Cardiac muscle cell (in vitro differentiated cells and primary cell): ENCODE data around the gene FAM185A. TPM values are rescaled to one million over a fixed set of nuclear protein-coding genes. Genes with fewer than 3 reads are reported as not detected.
"Not testable (repeated sequence)": the region's sequence is repeated elsewhere in the genome, so short reads cannot be mapped to it uniquely, and the experiment has no call there.

ENCODE experiments used
- DNase-seq, 2 donors: peaks; one replicate each; pipeline versions ENCODE4 v3.0.0 to v3.0.0-alpha.2; 2010 to 2017; ENCODE audit warnings: low read depth in 1 of 2, low spot score in 1 of 2
- H3K27ac ChIP-seq: fragments of 200-600 bp; sonication (generic); 2 replicates; pipeline ENCODE4 v1.5.1; 2016
- H3K27me3 ChIP-seq: fragments of 200-600 bp; sonication (generic); 2 replicates; pipeline ENCODE4 v1.6.0; 2016; ENCODE audit warnings: control low read depth
- H3K36me3 ChIP-seq: fragments of 200-600 bp; sonication (generic); 2 replicates; pipeline ENCODE4 v1.5.1; 2016; ENCODE audit warnings: control low read depth
- H3K4me1 ChIP-seq: fragments of 200-600 bp; sonication (generic); 2 replicates; pipeline ENCODE4 v1.8.1; 2017; ENCODE audit warnings: low read depth, mild to moderate bottlenecking, mixed run types
- H3K4me3 ChIP-seq: fragments of 200-600 bp; sonication (generic); 2 replicates; pipeline ENCODE4 v1.5.1; 2016; ENCODE audit warnings: mild to moderate bottlenecking
- H3K9me3 ChIP-seq: fragments of 200-600 bp; sonication (generic); 2 replicates; pipeline ENCODE4 v1.5.1; 2017; ENCODE audit warnings: low read depth, mild to moderate bottlenecking, control low read depth
- polyA plus RNA-seq: library from polyadenylated mRNA; unstranded; fragments of >200 nt; fragmentation: Nextera tagmentation; extraction: Ambion mirVana; gene quantifications from 2 replicates; pipeline ENCODE4 v1.2.1, GENCODE V29; 2016
- total RNA-seq: library from RNA; depleted of rRNA; stranded (reverse); fragments of >200 nt; gene quantifications from 2 replicates; pipeline ENCODE4 v1.2.3, GENCODE V29; 2016
- TF ChIP-seq, protein P1 (sequence below): IDR thresholded peaks from 2 replicates; pipeline ENCODE4 v1.5.1; 2012; ENCODE audit warnings: low read depth, mild to moderate bottlenecking, low read length

FAM185A gene
- total and polyA plus RNA-seq, 2 experiments from 2014 or later = 10.5 to 32.4 TPM

DNA sequence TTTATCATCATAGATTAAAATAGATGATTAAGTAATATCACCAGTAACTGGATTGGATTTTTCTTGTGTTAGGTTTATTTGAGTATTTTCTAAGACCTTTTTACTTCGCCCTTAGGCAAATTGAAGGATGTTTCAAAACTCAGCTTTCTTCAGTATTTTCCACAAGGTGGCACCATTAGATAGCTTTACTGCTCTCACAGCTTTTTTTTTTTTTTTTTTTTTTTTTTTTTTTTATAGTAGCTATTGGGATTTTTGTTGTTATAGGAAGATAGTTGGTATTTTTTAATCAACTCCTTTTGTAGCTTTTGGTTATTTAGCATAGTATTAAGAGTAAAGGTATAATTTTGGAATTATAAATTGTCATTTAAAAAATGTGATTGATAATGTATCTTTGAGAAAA, 9.4 kb downstream of the FAM185A start:
- H3K9me3 ChIP-seq, H3K4me1 ChIP-seq, H3K27me3 ChIP-seq, H3K36me3 ChIP-seq, H3K4me3 ChIP-seq, H3K27ac ChIP-seq: not testable (repeated sequence)
- TF ChIP-seq, protein P1, sequence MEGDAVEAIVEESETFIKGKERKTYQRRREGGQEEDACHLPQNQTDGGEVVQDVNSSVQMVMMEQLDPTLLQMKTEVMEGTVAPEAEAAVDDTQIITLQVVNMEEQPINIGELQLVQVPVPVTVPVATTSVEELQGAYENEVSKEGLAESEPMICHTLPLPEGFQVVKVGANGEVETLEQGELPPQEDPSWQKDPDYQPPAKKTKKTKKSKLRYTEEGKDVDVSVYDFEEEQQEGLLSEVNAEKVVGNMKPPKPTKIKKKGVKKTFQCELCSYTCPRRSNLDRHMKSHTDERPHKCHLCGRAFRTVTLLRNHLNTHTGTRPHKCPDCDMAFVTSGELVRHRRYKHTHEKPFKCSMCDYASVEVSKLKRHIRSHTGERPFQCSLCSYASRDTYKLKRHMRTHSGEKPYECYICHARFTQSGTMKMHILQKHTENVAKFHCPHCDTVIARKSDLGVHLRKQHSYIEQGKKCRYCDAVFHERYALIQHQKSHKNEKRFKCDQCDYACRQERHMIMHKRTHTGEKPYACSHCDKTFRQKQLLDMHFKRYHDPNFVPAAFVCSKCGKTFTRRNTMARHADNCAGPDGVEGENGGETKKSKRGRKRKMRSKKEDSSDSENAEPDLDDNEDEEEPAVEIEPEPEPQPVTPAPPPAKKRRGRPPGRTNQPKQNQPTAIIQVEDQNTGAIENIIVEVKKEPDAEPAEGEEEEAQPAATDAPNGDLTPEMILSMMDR = peak; percentile 14
- DNase-seq = peak in 1 of 2 donors; percentile 29

DNA sequence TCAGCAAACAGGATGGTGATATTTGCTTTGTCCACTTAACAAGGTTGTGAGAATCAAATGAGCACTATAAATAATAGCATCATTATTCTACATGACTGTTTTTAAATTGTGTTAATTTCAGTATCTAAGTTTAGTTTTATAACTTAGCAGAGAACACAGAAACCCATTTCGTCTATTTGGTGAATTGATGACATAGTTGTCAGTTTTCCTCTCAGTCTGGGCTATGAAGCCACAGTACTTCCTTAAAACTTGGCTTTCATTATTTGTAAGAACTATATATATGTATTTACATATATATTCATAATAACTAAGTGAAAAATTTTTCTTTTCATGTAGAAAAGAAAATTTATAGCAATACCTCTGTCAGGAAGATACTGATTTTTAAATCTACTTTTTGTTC, 11.1 kb downstream of the FAM185A start:
- not testable (repeated sequence) for DNase-seq, H3K4me3 ChIP-seq, H3K9me3 ChIP-seq, H3K27me3 ChIP-seq, H3K27ac ChIP-seq, H3K36me3 ChIP-seq, H3K4me1 ChIP-seq

DNA sequence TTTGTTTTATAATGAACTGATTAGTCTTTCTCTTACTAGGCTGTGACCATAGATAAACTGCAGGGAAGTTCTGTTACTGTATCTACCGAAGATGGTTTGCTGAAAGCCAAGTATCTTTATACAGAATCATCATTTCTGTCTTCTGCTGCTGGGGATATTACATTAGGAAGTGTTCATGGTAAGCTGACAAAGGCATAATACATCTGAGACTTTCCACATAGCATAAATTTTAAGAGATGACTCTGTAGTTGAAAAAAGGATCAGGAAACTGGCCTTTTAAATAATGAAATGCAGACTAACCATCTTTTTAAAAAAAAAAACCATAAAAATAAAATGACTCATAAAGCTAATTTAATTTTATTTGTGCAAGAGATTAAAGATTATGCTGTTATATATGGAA, 12.4 kb downstream of the FAM185A start:
- H3K9me3 ChIP-seq = not testable (repeated sequence)

DNA sequence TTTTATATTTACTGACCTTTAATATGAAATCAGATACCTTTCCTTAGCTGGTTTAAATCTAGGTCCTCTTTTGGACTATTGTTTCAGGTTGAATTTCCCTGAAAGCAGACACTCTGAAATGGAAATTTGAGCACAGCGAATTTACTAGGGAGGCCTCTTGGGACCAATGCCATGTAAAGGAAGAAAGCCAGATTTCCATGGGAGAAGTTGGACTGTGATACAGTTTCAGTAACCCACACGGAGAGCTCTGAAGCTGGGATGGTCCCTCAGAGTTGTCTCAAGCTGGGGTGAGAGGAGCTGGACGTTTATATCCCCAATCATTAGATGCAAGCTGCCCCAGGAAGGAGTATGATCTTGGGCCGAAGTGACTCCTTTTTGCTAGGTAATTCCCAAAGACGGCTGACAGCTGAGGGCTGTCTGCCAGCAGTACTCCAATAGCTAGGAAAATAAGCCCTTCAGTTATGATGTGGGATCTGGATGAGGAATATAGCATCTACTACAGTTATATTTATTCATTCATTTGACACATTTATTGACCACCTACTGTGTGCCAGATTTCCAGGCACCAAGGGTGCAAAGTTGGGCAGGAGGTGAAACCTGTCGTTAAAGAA, 14.6 kb downstream of the FAM185A start:
- H3K9me3 ChIP-seq, H3K27ac ChIP-seq, H3K4me1 ChIP-seq, H3K27me3 ChIP-seq, H3K36me3 ChIP-seq, DNase-seq, H3K4me3 ChIP-seq: not testable (repeated sequence)

More for the DNA sequence above, 12.4 kb downstream of the FAM185A start:
- H3K4me1 ChIP-seq, H3K4me3 ChIP-seq, DNase-seq, H3K27ac ChIP-seq, H3K36me3 ChIP-seq, H3K27me3 ChIP-seq: not testable (repeated sequence)

DNA sequence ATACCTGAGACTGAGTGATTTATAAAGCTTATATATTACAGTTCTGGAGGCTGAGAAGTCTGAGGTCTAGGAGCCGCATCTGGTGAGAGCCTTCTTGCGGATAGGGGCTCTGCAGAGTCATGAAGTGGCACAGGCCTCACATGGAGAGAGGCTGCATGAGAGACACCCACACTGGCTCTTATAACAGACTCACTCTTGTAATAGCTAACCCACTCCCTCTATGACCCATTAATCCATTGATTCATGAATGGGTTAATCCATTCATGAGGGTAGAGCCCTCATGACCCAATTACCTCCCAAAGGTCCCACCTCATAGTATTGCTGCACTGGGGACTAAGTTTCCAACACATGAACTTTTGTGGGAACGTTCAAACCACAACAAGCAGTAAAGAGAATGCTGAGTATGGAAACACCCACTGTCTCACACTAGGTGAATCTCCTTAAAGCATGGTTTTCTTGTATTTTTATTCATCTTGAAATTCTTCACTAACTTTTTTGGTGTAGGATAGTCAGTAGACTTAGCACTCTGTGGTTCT, 20.9 kb downstream of the FAM185A start:
- not testable (repeated sequence) for H3K27ac ChIP-seq, H3K4me3 ChIP-seq, DNase-seq, H3K27me3 ChIP-seq, H3K9me3 ChIP-seq, H3K36me3 ChIP-seq, H3K4me1 ChIP-seq

DNA sequence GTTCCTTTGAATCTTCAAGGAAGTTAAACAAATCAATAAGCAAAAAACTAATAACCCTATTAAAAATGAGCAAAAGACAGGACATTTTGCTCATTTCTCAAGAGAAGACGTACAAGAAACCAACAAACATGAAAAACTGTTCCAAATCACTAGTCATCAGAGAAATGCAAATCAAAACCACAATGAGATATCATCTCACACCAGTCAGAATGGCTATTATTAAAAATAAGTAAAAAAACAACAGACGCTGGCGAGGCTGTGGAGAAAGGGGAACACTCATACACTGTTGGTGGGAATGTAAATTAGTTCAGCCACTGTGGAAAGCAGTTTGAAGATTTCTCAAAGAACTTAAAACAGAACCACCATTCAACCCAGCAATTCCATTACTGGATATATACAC, 21.7 kb downstream of the FAM185A start:
- not testable (repeated sequence) for H3K9me3 ChIP-seq

DNA sequence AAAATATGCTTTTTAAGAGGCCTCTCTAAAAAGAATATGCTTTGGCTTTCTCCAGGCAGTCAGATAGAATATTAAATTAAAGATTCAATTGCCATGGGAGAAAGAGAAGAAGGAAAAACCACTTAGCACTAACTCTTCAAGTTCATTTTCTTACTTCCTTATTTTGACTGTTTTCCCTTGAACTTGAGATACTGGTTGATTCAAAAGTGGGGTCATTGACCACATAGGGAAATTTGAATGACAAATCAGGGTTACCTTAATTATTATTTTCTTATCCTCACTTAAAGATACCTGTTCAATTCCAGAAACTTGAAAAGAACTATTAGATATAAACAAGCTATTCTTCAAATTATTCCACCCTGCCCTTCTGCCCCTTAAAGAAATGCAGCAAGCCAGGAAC, 27.4 kb downstream of the FAM185A start:
- H3K4me3 ChIP-seq, H3K9me3 ChIP-seq, H3K27ac ChIP-seq, H3K4me1 ChIP-seq, H3K27me3 ChIP-seq, DNase-seq, H3K36me3 ChIP-seq: not testable (repeated sequence)

More for the DNA sequence above, 21.7 kb downstream of the FAM185A start:
- not testable (repeated sequence) for H3K27me3 ChIP-seq, H3K27ac ChIP-seq, DNase-seq, H3K36me3 ChIP-seq, H3K4me3 ChIP-seq, H3K4me1 ChIP-seq

DNA sequence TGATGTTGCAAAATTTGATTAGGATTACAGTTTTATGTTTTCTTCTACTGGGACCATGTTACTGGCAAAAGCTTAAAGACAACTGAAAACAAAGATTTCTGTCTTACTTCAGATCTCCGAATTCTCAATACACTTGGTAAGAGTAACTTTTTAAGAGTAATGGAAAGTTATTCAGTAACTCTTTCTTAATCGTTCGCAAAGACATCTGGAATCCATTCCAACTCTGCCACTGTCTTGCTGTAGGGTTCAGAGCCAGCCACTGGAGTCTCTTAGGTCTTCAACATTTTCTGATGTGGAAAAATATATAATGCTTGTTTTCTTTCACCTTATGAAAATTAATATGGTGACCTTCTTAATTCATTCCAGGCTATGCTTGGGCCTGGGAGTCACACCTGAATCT, 29.9 kb downstream of the FAM185A start:
- not testable (repeated sequence) for H3K4me3 ChIP-seq, DNase-seq, H3K9me3 ChIP-seq, H3K4me1 ChIP-seq, H3K36me3 ChIP-seq, H3K27ac ChIP-seq, H3K27me3 ChIP-seq

DNA sequence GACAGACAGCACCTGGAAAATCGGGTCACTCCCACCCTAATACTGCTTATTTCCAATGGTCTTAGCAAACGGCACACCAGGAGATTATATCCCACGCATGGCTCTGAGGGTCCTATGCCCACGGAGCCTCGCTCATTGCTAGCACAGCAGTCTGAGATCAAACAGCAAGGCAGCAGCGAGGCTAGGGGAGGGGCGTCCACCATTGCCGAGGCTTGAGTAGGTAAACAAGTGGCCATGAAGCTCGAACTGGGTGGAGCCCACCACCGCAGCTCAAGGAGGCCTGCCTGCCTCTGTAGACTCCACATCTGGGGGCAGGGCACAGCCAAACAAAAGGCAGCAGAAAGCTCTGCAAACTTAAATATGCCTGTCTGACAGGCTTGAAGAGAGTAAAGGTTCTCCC, 32.1 kb downstream of the FAM185A start:
- H3K4me1 ChIP-seq, H3K27ac ChIP-seq, H3K36me3 ChIP-seq, DNase-seq, H3K27me3 ChIP-seq, H3K4me3 ChIP-seq, H3K9me3 ChIP-seq: not testable (repeated sequence)

DNA sequence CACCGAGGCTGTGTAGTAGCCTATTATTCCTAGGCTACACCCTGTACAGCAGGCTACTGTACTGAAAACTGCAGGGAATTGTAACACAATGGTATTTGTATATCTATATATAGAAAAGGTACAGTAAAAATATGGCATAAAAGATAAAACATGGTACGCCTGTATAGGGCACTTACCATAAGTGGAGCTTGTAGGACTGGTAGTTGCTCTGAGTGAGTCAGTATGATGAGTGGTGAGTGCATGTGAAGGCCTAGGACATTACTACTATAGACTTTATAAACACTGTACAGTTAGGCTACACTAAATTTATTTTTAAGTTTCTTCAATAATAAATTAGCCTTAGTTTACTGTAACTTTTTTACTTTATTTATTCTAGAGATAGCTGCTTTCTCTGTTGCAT, 40.0 kb downstream of the FAM185A start:
- H3K27me3 ChIP-seq, H3K27ac ChIP-seq, H3K9me3 ChIP-seq, H3K4me1 ChIP-seq, DNase-seq, H3K4me3 ChIP-seq, H3K36me3 ChIP-seq: not testable (repeated sequence)

DNA sequence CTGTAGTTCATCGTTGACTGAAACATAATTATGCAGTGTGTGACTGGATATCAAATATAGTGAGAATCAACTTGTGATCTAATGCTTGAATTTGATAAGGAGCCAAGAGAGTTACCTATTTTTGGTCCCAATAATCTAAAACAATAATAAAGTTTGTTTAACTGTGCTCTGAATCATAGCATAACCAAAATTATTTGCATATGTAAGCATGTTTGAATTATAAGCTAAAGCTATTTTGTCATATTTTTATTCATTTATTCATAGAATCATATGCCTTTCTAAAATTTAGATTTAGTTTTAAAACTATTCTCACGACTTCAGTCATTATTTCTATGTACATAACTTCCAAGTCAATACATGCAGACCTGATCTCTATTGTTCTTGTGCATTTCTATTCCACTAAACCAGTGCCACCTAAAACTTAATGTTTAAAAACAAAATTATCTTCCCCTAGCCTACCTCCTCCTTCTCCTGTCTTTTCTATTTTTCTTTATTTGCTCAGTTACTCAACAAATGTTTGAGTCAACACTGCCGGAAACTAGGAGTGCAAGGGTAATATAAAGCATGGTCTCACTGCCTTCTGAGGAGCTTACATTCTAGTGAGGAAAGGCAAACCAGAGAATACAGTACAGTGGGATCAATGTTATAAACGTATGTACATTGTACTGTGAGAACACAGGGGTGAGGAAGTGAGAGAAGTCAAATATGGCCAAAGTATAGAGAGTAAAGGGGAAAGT, 41.7 kb downstream of the FAM185A start:
- H3K27me3 ChIP-seq, H3K36me3 ChIP-seq, DNase-seq, H3K27ac ChIP-seq, H3K4me1 ChIP-seq, H3K9me3 ChIP-seq, H3K4me3 ChIP-seq: not testable (repeated sequence)

DNA sequence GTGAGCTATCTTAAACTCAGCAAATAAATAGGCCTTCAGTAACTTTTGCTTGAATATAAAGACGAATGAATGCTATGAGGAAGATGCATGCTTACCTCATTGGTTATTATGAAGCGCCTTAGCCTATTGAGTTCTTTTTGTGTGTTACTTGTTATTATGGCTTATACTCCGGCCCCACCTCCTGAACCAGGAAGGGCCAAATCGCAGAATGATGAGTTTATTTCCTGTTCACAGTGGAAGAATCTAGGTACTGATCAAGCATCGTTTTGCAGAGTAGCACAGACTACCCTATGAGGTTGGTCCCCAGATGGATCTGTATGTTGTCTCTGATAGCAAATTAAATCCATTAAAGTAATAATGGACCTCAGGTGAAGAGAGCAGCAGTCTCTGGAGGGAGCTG, 42.6 kb downstream of the FAM185A start:
- H3K27ac ChIP-seq, H3K4me3 ChIP-seq, DNase-seq, H3K4me1 ChIP-seq, H3K36me3 ChIP-seq, H3K9me3 ChIP-seq, H3K27me3 ChIP-seq: not testable (repeated sequence)

DNA sequence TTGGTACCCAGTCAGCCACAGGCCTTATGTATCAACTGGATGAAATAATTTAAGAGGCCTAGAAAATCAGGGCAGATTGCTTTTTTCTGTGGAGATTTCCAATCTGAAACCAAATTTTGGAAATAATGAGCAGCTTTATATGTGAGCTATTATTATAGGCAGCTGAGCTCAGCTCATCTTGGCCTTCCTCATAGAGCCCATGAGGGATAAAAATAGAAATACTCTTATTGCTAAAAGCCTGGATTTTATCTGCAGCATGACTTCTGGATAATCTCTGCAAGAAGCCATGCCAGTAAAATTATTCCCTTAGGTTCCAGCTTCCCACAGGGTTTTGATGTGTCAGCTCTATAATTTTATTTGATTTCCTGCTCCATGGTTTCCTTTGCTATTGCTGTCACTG, 43.0 kb downstream of the FAM185A start:
- not testable (repeated sequence) for H3K36me3 ChIP-seq, H3K27me3 ChIP-seq, H3K4me1 ChIP-seq, H3K4me3 ChIP-seq, H3K27ac ChIP-seq, H3K9me3 ChIP-seq, DNase-seq
